Stimulated activated CD4-positive, alpha-beta T cell treated with anti-CD3 and anti-CD28 coated beads, Interleukin-12 subunit alpha, Interleukin-12 subunit beta, amount 100 ng/mL, for 24 hours (primary cell): ENCODE results near the gene DSN1.
A peak's percentile ranks its signal among the peaks of the same experiment; 100 is the strongest.

Experiments used
- DNase-seq, 2 experiments: peaks; one replicate each; pipeline ENCODE4 v3.0.0-alpha.2; 2020; ENCODE audit warnings: low read depth in 2 of 2

Gene DSN1

GRCh38 chr20:36754656-36755222 is 18.8 kb downstream of the DSN1 start:
- no peak for DNase-seq

GRCh38 chr20:36752582-36752981 is 21.0 kb downstream of the DSN1 start:
- DNase-seq, result no peak

GRCh38 chr20:36745927-36746659 is 27.5 kb downstream of the DSN1 start, which contains the start of gene NDRG3:
NDRG3 (minus strand) TSS chr20:36746090; CDS start chr20:36721735, 24,355 bp downstream.
- DNase-seq, result peak; percentile 84 to 85

- peak in 1 of 2 experiments; percentile 13 for DNase-seq
Measured at GRCh38 chr20:36745234-36745926, 28.2 kb downstream of the DSN1 start.

- DNase-seq, result no peak
Measured at GRCh38 chr20:36744764-36745191, 28.8 kb downstream of the DSN1 start.

GRCh38 chr20:36744243-36744642 is 29.3 kb downstream of the DSN1 start:
- DNase-seq, result no peak

GRCh38 chr20:36742558-36742957 is 31.0 kb downstream of the DSN1 start:
- no peak for DNase-seq

- no peak for DNase-seq
Measured at GRCh38 chr20:36741072-36741471, 32.5 kb downstream of the DSN1 start.

- DNase-seq, result no peak
Measured at GRCh38 chr20:36737183-36737499, 36.4 kb downstream of the DSN1 start.

GRCh38 chr20:36736451-36737182 is 36.9 kb downstream of the DSN1 start:
- no peak for DNase-seq

- DNase-seq, result no peak
Measured at GRCh38 chr20:36732456-36732855, 41.1 kb downstream of the DSN1 start.

- DNase-seq, result no peak
Measured at GRCh38 chr20:36728986-36729385, 44.6 kb downstream of the DSN1 start.

- no peak for DNase-seq
Measured at GRCh38 chr20:36726168-36726567, 47.4 kb downstream of the DSN1 start.

GRCh38 chr20:36720510-36720909 is 53.1 kb downstream of the DSN1 start:
- peak in 1 of 2 experiments; percentile 17 for DNase-seq

GRCh38 chr20:36717657-36718056 is 55.9 kb downstream of the DSN1 start:
- no peak for DNase-seq

- no peak for DNase-seq
Measured at GRCh38 chr20:36717021-36717420, 56.5 kb downstream of the DSN1 start.

- DNase-seq, result no peak
Measured at GRCh38 chr20:36712775-36713174, 60.8 kb downstream of the DSN1 start.

GRCh38 chr20:36709126-36709525 is 64.4 kb downstream of the DSN1 start:
- DNase-seq, result no peak

GRCh38 chr20:36703530-36703929 is 70.0 kb downstream of the DSN1 start:
- no peak for DNase-seq
